ENCODE measurements around the gene SHH. TPM values are rescaled to one million over a fixed set of nuclear protein-coding genes. Genes with fewer than 3 reads are reported as not detected.

The SHH gene
- total RNA-seq (2014; rRNA removed) (0.11 and 0.12 TPM in 2 replicates), Bru-seq, nascent RNA (percentile 30 among the genes with signal in this experiment), BruChase-seq, experiment 1, labeled RNA remaining after a 6-hour chase (percentile 52 among the genes with signal in this experiment), BruChase-seq, experiment 2, labeled RNA remaining after a 2-hour chase (percentile 37 among the genes with signal in this experiment)
- long read RNA-seq, result 0 reads

DNA sequence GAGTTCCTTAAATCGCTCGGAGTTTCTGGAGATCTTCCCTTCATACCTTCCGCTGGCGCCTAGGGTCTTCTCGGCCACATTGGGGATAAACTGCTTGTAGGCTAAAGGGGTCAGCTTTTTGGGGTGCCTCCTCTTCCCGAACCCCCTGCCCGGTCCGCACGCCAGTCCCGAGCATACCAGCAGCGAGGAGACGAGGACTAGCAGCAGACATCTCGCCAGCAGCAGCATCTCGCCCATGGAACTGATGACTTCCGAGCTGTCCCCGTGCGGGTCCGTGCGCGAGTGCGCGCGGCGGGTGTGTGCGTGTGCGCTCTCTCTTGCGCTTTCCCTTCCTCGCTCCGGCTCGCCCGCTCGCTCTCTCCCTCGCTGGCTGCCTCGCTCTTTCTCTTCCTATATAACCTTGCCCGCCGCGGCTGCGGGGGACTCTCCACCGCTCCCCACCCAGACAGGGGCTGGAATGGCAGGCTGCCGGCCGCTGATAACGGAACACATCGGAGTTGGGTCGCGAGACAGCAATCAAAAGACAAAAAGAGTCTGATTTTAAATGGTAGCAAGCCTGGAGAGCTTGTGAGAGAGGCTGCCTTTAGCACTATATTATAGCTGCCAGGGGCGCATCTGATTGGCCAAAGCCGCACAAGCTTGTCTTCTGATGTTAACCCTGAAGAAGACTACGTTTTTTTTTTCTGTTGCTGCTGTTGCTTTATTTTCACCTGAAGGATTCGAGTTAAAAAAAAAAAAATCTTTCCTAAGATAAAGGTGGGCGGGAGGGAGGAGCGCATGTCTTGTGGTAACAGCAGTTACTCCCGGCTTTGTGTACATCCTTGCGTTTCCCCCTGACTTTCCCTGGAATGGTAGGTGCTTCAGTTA, at the start of gene SHH:
SHH (minus strand) TSS at position 569 of the 867 bp plus-strand sequence; CDS start at position 228, 341 bp downstream.
- no peak for DNase-seq
- Histone ChIP-seq H3K4me2 (ENCODE audit: low read length) (peak within 1 kb of the TSS; percentile 84), H3K36me3 (ENCODE audit: low read depth, low read length) (no peaks in the 10 kb centered on the region), H4K20me1 (ENCODE audit: low read length) (no peaks in the 10 kb centered on the region), H3K79me2 (ENCODE audit: low read length) (no peaks in the 10 kb centered on the region), H2AFZ (ENCODE audit: low read length) (peak within 1 kb of the TSS; percentile 54), H3K4me3 (ENCODE audit: low read length) (peak within 1 kb of the TSS; percentile 66), H3K9ac (ENCODE audit: low read length) (no peak within 1 kb of the TSS), H3K27ac (ENCODE audit: low read length) (no peak within 1 kb of the TSS), H3F3A (ENCODE audit: low read length, unreplicated experiment) (no peaks in the 10 kb centered on the region), H3K27me3 (ENCODE audit: low read length) (peaks cover 52% of the 10 kb centered on the region), H3K9me3 (ENCODE audit: low read length) (no peaks in the 10 kb centered on the region), H3K4me1 (ENCODE audit: insufficient read depth, low read length) (peaks cover 26% of the 10 kb centered on the region), H3K9me2 (replicated peaks; ENCODE audit: low read length) (no peaks in the 10 kb centered on the region)
- intact Hi-C loops (cut with micrococcal nuclease), result loop anchor here (5.0 kb wide), 1 partner anchor 150 kb away; no protein-coding TSS in a partner anchor
- ChIA-PET POLR2A (ENCODE audit: unreplicated experiment) (interaction anchor here (0.7 kb wide), 1 partner anchor 963 kb away, joined by 3 read pairs; no protein-coding TSS in a partner anchor), CTCF (no interaction called here)
- TSS peak; percentile 69 for BruUV-seq (replicated peaks)
- no peak; the same call in 1 of the 2 replicates for ATAC-seq
- no peak; the same call in 1 of the 2 replicates for TF ChIP-seq EZH2phosphoT487 (IDR thresholded peaks at IDR 0.05; ENCODE audit: borderline replicate concordance, low read length)
- TF ChIP-seq EZH2 (IDR thresholded peaks at IDR 0.05; ENCODE audit: low read length, unreplicated experiment), result peak; percentile 95
- TF ChIP-seq, protein P1, sequence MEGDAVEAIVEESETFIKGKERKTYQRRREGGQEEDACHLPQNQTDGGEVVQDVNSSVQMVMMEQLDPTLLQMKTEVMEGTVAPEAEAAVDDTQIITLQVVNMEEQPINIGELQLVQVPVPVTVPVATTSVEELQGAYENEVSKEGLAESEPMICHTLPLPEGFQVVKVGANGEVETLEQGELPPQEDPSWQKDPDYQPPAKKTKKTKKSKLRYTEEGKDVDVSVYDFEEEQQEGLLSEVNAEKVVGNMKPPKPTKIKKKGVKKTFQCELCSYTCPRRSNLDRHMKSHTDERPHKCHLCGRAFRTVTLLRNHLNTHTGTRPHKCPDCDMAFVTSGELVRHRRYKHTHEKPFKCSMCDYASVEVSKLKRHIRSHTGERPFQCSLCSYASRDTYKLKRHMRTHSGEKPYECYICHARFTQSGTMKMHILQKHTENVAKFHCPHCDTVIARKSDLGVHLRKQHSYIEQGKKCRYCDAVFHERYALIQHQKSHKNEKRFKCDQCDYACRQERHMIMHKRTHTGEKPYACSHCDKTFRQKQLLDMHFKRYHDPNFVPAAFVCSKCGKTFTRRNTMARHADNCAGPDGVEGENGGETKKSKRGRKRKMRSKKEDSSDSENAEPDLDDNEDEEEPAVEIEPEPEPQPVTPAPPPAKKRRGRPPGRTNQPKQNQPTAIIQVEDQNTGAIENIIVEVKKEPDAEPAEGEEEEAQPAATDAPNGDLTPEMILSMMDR (conservative IDR thresholded peaks at IDR 0.05; ENCODE audit: low read depth, low read length), result no peak

DNA sequence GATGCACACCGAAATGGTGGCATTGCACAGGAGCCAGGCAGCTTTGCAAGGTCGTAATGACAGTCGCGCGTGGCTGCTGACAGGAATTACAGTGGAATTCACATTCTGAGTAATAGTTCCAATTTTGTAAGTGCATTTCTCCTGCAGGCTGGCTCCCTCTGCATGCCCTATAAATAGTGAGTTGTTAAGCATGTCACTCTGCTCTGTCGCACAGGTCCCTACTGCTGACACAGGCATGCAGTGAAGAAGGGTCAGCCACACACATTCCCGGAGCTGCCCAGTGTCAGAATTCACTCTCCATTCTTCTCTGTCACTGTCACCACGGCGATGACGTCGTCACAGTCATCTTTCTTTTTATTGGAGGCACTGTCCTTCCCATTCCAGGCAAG, 49.2 kb upstream of the SHH start:
- BruUV-seq (replicated peaks), result no TSS peak
- no peaks in the 10 kb centered on the region for H3K79me2 ChIP-seq (ENCODE audit: low read length)
- ATAC-seq (peak; percentile 28), DNase-seq (peak; percentile 29)
- no peaks in the 10 kb centered on the region for H3K9me3 ChIP-seq (ENCODE audit: low read length)
- TF ChIP-seq EZH2 (IDR thresholded peaks at IDR 0.05; ENCODE audit: low read length, unreplicated experiment), result no peak
- no peak for TF ChIP-seq EZH2phosphoT487 (IDR thresholded peaks at IDR 0.05; ENCODE audit: borderline replicate concordance, low read length)
- TF ChIP-seq, protein P1 (conservative IDR thresholded peaks at IDR 0.05; ENCODE audit: low read depth, low read length), result no peak
- H3K27me3 ChIP-seq (ENCODE audit: low read length), result no peaks in the 10 kb centered on the region
- no peaks in the 10 kb centered on the region for H3K9me2 ChIP-seq (replicated peaks; ENCODE audit: low read length)
- ChIA-PET POLR2A (ENCODE audit: unreplicated experiment) (no interaction called here), CTCF (no interaction called here)
- H3K27ac ChIP-seq (ENCODE audit: low read length), result peak overlapping the region; percentile 66
- no peaks in the 10 kb centered on the region for H3F3A ChIP-seq (ENCODE audit: low read length, unreplicated experiment)
- intact Hi-C loops (cut with micrococcal nuclease), result loop anchor here (1.0 to 5.0 kb wide), 2 partner anchors 86 to 101 kb away; no protein-coding TSS in a partner anchor
- H3K36me3 ChIP-seq (ENCODE audit: low read depth, low read length), result no peaks in the 10 kb centered on the region
- peak overlapping the region; percentile 81 for H3K4me2 ChIP-seq (ENCODE audit: low read length)
- peak overlapping the region; percentile 9; the same call in 1 of the 2 replicates for H3K9ac ChIP-seq (ENCODE audit: low read length)
- no peak overlapping the region for H2AFZ ChIP-seq (ENCODE audit: low read length)
- H3K4me3 ChIP-seq (ENCODE audit: low read length), result peak overlapping the region; percentile 44
- no peaks in the 10 kb centered on the region for H4K20me1 ChIP-seq (ENCODE audit: low read length)
- H3K4me1 ChIP-seq (ENCODE audit: insufficient read depth, low read length), result peaks cover 42% of the 10 kb centered on the region
